Measurements from ENCODE around the gene BTNL2.

- TF ChIP-seq EZH2 (IDR thresholded peaks at IDR 0.05; ENCODE audit: borderline replicate concordance, low read depth, low read length, severe bottlenecking), result no peak
- TF ChIP-seq, protein P1, sequence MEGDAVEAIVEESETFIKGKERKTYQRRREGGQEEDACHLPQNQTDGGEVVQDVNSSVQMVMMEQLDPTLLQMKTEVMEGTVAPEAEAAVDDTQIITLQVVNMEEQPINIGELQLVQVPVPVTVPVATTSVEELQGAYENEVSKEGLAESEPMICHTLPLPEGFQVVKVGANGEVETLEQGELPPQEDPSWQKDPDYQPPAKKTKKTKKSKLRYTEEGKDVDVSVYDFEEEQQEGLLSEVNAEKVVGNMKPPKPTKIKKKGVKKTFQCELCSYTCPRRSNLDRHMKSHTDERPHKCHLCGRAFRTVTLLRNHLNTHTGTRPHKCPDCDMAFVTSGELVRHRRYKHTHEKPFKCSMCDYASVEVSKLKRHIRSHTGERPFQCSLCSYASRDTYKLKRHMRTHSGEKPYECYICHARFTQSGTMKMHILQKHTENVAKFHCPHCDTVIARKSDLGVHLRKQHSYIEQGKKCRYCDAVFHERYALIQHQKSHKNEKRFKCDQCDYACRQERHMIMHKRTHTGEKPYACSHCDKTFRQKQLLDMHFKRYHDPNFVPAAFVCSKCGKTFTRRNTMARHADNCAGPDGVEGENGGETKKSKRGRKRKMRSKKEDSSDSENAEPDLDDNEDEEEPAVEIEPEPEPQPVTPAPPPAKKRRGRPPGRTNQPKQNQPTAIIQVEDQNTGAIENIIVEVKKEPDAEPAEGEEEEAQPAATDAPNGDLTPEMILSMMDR (IDR thresholded peaks at IDR 0.05; ENCODE audit: borderline replicate concordance, extremely low read depth, low read length, poor library complexity, severe bottlenecking), result no peak
Measured at GRCh38 chr6:32355018-32355417, 52.0 kb downstream of the BTNL2 start.
